Type B pancreatic cell (in vitro differentiated cells): ENCODE measurements around the gene CCDC89. TPM values are rescaled to one million over a fixed set of nuclear protein-coding genes. Genes with fewer than 3 reads are reported as not detected.

ENCODE experiments used
- DNase-seq: peaks from one replicate; pipeline ENCODE4 v3.0.0; 2021; ENCODE audit warnings: mixed read lengths; ENCODE audit not compliant: unreplicated experiment; ENCODE audit errors: extremely low spot score
- H3K27ac Mint-ChIP-seq: 2 replicates; pipeline ENCODE4 v1.8.0; 2021; ENCODE audit warnings: mild to moderate bottlenecking, mixed read lengths
- H3K27me3 Mint-ChIP-seq: 2 replicates; pipeline ENCODE4 v1.8.0; 2021; ENCODE audit warnings: mixed read lengths
- H3K36me3 Mint-ChIP-seq: 2 replicates; pipeline ENCODE4 v1.8.0; 2021; ENCODE audit warnings: mixed read lengths
- H3K4me1 Mint-ChIP-seq: one replicate; pipeline ENCODE4 v1.8.0; 2021; ENCODE audit warnings: mixed read lengths; ENCODE audit not compliant: unreplicated experiment
- H3K4me3 Mint-ChIP-seq: 2 replicates; pipeline ENCODE4 v1.8.0; 2021; ENCODE audit warnings: mild to moderate bottlenecking, mixed read lengths
- H3K9me3 Mint-ChIP-seq: 2 replicates; pipeline ENCODE4 v1.8.0; 2021; ENCODE audit warnings: mixed read lengths
- total RNA-seq: library from RNA; stranded (reverse); gene quantifications from 2 replicates; pipeline ENCODE4 v1.2.1, GENCODE V29; 2021; ENCODE audit warnings: low replicate concordance
- TF ChIP-seq, protein P1 (sequence below): fragments of 200-600 bp; sonication (generic); conservative IDR thresholded peaks from 2 replicates; pipeline ENCODE4 v1.5.0; 2021; ENCODE audit warnings: antibody characterized with exemption, mild to moderate bottlenecking

Gene CCDC89
- total RNA-seq, 1 donor from 2014 or later, result 0.77 TPM

DNA sequence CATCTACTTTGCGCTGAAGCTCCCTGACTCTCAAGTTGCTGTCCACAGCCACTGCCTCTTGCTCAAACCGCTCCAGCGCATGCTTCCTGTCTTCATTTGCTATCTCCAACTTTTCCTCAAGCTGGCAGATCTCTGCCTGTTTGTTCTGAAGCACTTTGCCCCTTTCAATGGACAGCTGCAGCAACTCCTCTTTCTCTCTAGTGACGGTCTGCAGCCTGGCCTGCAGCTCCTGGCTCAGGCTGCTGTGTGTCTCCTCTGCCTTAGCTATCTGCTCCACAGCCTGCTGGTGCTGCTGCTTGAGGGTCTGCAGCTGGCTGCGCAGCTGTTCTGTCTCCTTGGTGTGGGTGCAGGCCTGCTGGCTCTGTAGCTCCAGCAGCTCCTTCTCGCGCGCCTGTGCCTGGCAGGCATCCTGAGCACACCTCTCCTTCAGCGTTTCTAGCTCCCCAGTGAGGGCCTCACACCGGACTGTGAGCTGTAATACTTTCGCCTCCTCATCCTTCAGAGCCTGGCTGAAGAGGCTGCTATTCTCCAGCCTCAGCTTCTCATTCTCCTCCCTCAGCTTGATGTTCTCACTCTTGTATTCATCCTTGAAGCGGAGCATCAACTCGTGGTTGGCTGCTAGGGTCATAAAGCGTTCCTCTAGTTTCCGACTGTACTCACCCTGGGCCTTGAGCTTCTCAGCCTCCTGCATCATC lies 723 bp downstream of the CCDC89 start:
- Mint-ChIP-seq H3K9me3 (no peaks in the 10 kb centered on the region), H3K27me3 (no peaks in the 10 kb centered on the region), H3K4me3 (peak overlapping the region; percentile 31), H3K36me3 (no peaks in the 10 kb centered on the region), H3K4me1 (peaks cover 6% of the 10 kb centered on the region), H3K27ac (peak overlapping the region; percentile 15)
- TF ChIP-seq, protein P1, sequence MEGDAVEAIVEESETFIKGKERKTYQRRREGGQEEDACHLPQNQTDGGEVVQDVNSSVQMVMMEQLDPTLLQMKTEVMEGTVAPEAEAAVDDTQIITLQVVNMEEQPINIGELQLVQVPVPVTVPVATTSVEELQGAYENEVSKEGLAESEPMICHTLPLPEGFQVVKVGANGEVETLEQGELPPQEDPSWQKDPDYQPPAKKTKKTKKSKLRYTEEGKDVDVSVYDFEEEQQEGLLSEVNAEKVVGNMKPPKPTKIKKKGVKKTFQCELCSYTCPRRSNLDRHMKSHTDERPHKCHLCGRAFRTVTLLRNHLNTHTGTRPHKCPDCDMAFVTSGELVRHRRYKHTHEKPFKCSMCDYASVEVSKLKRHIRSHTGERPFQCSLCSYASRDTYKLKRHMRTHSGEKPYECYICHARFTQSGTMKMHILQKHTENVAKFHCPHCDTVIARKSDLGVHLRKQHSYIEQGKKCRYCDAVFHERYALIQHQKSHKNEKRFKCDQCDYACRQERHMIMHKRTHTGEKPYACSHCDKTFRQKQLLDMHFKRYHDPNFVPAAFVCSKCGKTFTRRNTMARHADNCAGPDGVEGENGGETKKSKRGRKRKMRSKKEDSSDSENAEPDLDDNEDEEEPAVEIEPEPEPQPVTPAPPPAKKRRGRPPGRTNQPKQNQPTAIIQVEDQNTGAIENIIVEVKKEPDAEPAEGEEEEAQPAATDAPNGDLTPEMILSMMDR, result no peak
- DNase-seq, result no peak

DNA sequence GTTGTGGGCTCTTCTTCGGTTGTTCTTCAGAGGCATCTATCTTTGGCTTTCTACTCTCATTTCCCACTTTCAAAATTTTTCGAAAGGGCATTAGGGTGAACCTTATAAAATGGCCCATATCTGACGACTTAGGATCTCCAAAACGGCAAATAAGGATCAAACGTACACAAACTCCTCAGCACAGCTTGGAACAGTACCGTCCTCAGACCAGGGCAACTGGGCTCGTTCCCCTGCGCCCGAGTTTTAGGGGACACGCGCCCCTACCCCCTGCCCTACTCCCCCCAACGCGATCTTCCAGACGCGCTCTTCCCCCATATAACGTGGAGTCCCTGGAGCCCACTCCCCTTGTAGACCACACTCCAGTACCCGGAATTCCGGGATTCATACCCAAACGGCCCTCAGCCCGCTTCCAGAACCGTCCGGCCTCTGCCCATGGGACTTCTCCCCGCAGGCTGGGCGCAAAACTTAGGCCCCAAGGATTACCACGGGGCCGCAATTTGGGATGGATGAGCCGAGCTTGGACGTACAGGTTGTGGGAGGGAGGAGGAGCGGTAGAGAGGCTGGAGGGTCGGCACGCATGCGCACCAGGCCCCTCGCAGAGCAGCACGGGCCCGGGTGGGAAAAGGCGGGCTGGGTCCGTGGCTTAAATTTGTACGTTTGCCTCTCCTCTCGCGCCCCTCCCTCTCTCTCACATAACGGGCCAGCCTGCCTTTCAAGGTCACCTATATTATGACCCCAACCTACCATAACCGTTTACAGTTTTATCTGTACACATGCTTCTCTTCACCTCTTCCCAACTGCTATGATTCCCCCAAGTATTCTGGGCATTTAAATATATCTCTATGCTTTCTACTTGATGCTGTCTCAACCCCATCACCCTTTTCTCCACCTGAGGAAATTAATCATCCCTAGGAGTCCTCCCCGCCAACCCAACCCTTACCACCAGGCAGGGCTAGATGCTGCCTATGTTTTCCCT lies 3.4 kb downstream of the CCDC89 start:
- TF ChIP-seq, protein P1, result no peak
- H3K27me3 Mint-ChIP-seq, result no peaks in the 10 kb centered on the region
- H3K36me3 Mint-ChIP-seq, result no peaks in the 10 kb centered on the region
- H3K4me1 Mint-ChIP-seq, result peaks cover 6% of the 10 kb centered on the region
- H3K9me3 Mint-ChIP-seq, result no peaks in the 10 kb centered on the region
- no peak for DNase-seq
- no peak overlapping the region for H3K27ac Mint-ChIP-seq
- no peak overlapping the region for H3K4me3 Mint-ChIP-seq

DNA sequence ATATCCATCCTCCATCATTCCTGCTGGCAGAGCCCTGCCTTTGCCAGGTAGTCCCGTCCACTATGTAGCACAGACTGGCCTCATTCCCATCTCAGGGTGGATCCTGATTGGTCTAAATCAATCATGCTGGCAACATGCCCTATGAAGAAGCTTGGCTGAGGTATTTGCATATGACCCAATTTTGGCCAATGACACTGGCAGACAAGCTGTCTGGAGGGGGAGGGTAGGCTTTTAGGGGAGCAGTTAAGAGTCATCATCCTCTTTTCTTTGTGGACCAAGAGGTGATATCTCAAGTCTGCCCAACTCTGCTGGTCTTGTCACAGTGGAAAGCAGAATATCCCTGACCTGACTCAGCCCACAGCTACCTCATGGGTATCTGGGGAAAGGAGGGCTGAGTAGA lies 5.1 kb downstream of the CCDC89 start:
- H3K36me3 Mint-ChIP-seq, result no peaks in the 10 kb centered on the region
- H3K27me3 Mint-ChIP-seq, result no peaks in the 10 kb centered on the region
- H3K27ac Mint-ChIP-seq, result no peak overlapping the region
- peaks cover 4% of the 10 kb centered on the region for H3K4me1 Mint-ChIP-seq
- H3K4me3 Mint-ChIP-seq, result no peak overlapping the region
- TF ChIP-seq, protein P1, result no peak
- H3K9me3 Mint-ChIP-seq, result no peaks in the 10 kb centered on the region
- no peak for DNase-seq

DNA sequence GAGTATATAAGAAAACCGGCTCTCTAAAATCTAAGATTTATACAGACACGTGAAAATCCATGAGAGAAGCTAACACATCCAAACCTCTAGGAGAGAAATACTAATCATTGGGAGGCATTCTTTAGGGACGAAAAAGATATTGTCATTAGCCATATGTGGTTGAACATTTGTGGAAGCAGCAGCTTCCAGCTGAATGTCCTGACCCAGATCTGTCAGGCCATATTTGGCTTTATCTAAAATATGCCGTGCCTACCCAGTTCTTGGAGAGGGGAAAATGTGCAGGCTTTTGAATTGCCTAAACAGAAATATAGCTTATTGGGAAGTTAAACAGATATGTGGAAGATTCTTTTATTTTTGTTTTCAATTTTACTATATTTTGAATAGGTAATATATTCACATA lies 6.4 kb downstream of the CCDC89 start:
- H3K4me1 Mint-ChIP-seq, result no peaks in the 10 kb centered on the region
- no peaks in the 10 kb centered on the region for H3K27me3 Mint-ChIP-seq
- no peak overlapping the region for H3K27ac Mint-ChIP-seq
- DNase-seq, result no peak
- no peak overlapping the region for H3K4me3 Mint-ChIP-seq
- no peaks in the 10 kb centered on the region for H3K9me3 Mint-ChIP-seq
- no peaks in the 10 kb centered on the region for H3K36me3 Mint-ChIP-seq
- TF ChIP-seq, protein P1, result no peak

DNA sequence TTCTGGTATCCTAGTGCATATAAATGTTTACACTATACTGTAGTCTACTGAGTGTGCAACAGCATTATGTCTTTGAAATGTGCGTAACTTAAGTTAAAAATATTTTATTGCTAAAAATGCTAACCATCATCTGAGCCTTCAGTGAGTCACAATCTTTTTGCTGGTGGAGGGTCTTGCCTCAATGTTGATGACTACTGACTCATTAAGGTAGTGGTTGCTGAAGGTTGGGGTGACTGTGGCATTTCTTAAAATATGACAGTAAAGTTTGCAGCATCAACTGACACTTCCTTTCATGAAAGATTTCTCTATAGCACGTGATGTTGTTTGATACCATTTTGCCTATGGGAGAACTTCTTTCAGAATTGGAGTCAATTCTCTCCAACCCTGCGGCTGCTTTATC lies 12.6 kb downstream of the CCDC89 start:
- H3K36me3 Mint-ChIP-seq, result no peaks in the 10 kb centered on the region
- H3K27ac Mint-ChIP-seq, result no peak overlapping the region
- no peak for DNase-seq
- H3K9me3 Mint-ChIP-seq, result no peaks in the 10 kb centered on the region
- TF ChIP-seq, protein P1, result no peak
- no peaks in the 10 kb centered on the region for H3K4me1 Mint-ChIP-seq
- peaks cover 6% of the 10 kb centered on the region for H3K27me3 Mint-ChIP-seq
- H3K4me3 Mint-ChIP-seq, result no peak overlapping the region
